Ureter (tissue), 1 donor: ENCODE data around the gene DUS1L. TPM values are rescaled to one million over a fixed set of nuclear protein-coding genes. Genes with fewer than 3 reads are reported as not detected.
"Not testable (repeated sequence)": the region's sequence is repeated elsewhere in the genome, so short reads cannot be mapped to it uniquely, and the experiment has no call there.

Experiments
- DNase-seq: peaks from one replicate; pipeline ENCODE4 v3.0.0-alpha.2; 2020; ENCODE audit warnings: low spot score
- total RNA-seq: library from RNA; stranded (reverse); gene quantifications from one replicate; pipeline ENCODE4 v1.2.4, GENCODE V29; 2023
- donor health status: DM: yes; HTN: yes; CAD: no.

DUS1L gene
- total RNA-seq, 1 donor from 2014 or later = 158 TPM

GRCh38 chr17:82039695-82040299 is 25.8 kb downstream of the DUS1L start:
- no peak for DNase-seq

- DNase-seq = not testable (repeated sequence)
Measured at GRCh38 chr17:82038796-82039409, 26.7 kb downstream of the DUS1L start.

- DNase-seq = no peak
Measured at GRCh38 chr17:82037889-82038195, 27.8 kb downstream of the DUS1L start.

- DNase-seq = peak; percentile 98
Measured at GRCh38 chr17:82037092-82037888, 28.3 kb downstream of the DUS1L start, which contains the start of gene DCXR. TSS of gene DCXR (minus strand) at chr17:82037697. CDS start at chr17:82037682, 15 bp downstream.

- no peak for DNase-seq
Measured at GRCh38 chr17:82036634-82037091, 28.9 kb downstream of the DUS1L start.

- DNase-seq = no peak
Measured at GRCh38 chr17:82035956-82036633, 29.5 kb downstream of the DUS1L start.

GRCh38 chr17:82035488-82035887 is 30.1 kb downstream of the DUS1L start:
- no peak for DNase-seq

GRCh38 chr17:82034371-82035011 is 31.1 kb downstream of the DUS1L start:
- DNase-seq = no peak

- no peak for DNase-seq
Measured at GRCh38 chr17:82033359-82034085, 32.1 kb downstream of the DUS1L start.

- no peak for DNase-seq
Measured at GRCh38 chr17:82031885-82032627, 33.5 kb downstream of the DUS1L start.

GRCh38 chr17:82031303-82031884 is 34.2 kb downstream of the DUS1L start, which contains the start of gene RAC3:
TSS of gene RAC3 (plus strand) at chr17:82031678. CDS start at chr17:82031762, 84 bp downstream.
- no peak for DNase-seq

GRCh38 chr17:82030470-82031302 is 34.9 kb downstream of the DUS1L start:
- DNase-seq = peak; percentile 89

GRCh38 chr17:82029990-82030469 is 35.6 kb downstream of the DUS1L start:
- no peak for DNase-seq

GRCh38 chr17:82029391-82029790 is 36.2 kb downstream of the DUS1L start:
- no peak for DNase-seq

GRCh38 chr17:82028966-82029365 is 36.6 kb downstream of the DUS1L start:
- no peak for DNase-seq

- DNase-seq = no peak
Measured at GRCh38 chr17:82028246-82028645, 37.4 kb downstream of the DUS1L start.

- no peak for DNase-seq
Measured at GRCh38 chr17:82025401-82026107, 40.0 kb downstream of the DUS1L start.

GRCh38 chr17:82024859-82025258 is 40.7 kb downstream of the DUS1L start:
- DNase-seq = no peak
